ENCODE measurements around the gene TFEB. TPM values are rescaled to one million over a fixed set of nuclear protein-coding genes. Genes with fewer than 3 reads are reported as not detected.
A peak's percentile ranks its signal among the peaks of the same experiment; 100 is the strongest.

TFEB gene
- total and polyA plus RNA-seq, 2 of the 8 experiments (the other 6 are each of a cell fraction or from before 2014, with no cell fraction given), result 2.3 to 6.7 TPM

DNA sequence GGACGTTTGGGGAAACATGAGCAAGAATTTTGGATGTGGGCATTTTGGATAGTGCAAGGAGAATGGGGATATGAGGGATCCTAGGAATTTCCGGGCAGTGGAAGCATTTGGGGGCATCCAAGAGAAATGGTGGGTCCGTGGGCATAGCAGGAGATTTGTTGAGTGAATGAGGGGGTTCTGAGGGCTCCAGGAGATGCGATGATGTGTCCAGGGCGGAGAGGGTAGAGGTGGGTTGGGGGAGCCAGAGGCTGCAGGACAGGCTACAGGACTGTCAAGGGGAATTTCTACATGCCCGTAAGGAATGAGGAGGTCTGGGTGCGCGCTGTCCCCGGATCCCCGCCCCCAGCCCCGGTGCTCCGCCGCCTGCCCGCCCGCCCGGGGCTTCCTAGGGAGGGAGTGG lies 43.9 kb upstream of the TFEB start:
- no peak for FAIRE-seq
- POLR2A ChIA-PET (ENCODE audit: partially characterized antibody), result interaction anchor here (1.0 kb wide), 1 partner anchor 45 kb away, joined by 3 read pairs; no protein-coding TSS in a partner anchor

More for the DNA sequence above, 43.9 kb upstream of the TFEB start:
- peak overlapping the region; percentile 55 to 85 (median 64) for H3K4me3 ChIP-seq (ENCODE audit: extremely low read depth in 1 of 4, insufficient read depth in 2 of 4, low read depth in 3 of 4, low read length in 4 of 4)
- H2BK5ac ChIP-seq (ENCODE audit: low read depth, low read length), result no peak overlapping the region
- H3K14ac ChIP-seq (ENCODE audit: insufficient read length), result no peak overlapping the region
- H3K9ac ChIP-seq (replicated peaks in 1 of 4; ENCODE audit: extremely low read depth in 1 of 4, low read depth in 3 of 4, low read length in 3 of 4), result peak overlapping the region in 1 of 4 experiments; percentile 57; a peak in 1 of 7 replicates
- no peak overlapping the region for H3K18ac ChIP-seq (ENCODE audit: extremely low read depth, low read length)
- no peak overlapping the region for H3K56ac ChIP-seq (replicated peaks; ENCODE audit: insufficient read length, low read depth, low read length)
- H3K27ac ChIP-seq (ENCODE audit: low read depth, low read length), result no peak overlapping the region
- no peaks in the 10 kb centered on the region; a peak in 1 of 8 replicates for H3K36me3 ChIP-seq (ENCODE audit: control insufficient read depth in 2 of 4, insufficient read depth in 4 of 4, low read length in 3 of 4)
- no peak overlapping the region for H4K5ac ChIP-seq (ENCODE audit: insufficient read length, low read depth, low read length)
- no peak overlapping the region for H2BK12ac ChIP-seq (ENCODE audit: low read depth, low read length)
- no peak overlapping the region for H4K91ac ChIP-seq (replicated peaks; ENCODE audit: insufficient read length, low read length)
- H3K4me2 ChIP-seq (ENCODE audit: insufficient read depth in 1 of 2, low read depth in 2 of 2, low read length in 2 of 2), result peak overlapping the region; percentile 74 to 76
- no peak overlapping the region for H2BK20ac ChIP-seq (ENCODE audit: low read length)
- peaks cover 8% of the 10 kb centered on the region for H3K23me2 ChIP-seq (ENCODE audit: low read depth, low read length)
- H3K79me1 ChIP-seq (ENCODE audit: low read depth, low read length), result no peaks in the 10 kb centered on the region
- no peak overlapping the region for H3K23ac ChIP-seq (ENCODE audit: insufficient read length)
- H2BK15ac ChIP-seq (ENCODE audit: low read length), result no peak overlapping the region
- DNase-seq (ENCODE audit: low read depth in 1 of 2, low spot score in 2 of 2), result no peak
- peaks cover 2 to 7% (median 5%) of the 10 kb centered on the region in 4 experiments; a peak in 4 of 7 replicates for H3K4me1 ChIP-seq (replicated peaks in 1 of 4; ENCODE audit: control insufficient read depth in 3 of 4, insufficient read depth in 4 of 4, low read length in 3 of 4)
- CTCF ChIA-PET (ENCODE audit: partially characterized antibody), result no interaction called here
- no peak overlapping the region for H2AFZ ChIP-seq (ENCODE audit: low read length)
- H4K8ac ChIP-seq (ENCODE audit: extremely low read depth, insufficient read depth, low read length), result no peak overlapping the region; the same call in 1 of the 2 replicates
- no peaks in the 10 kb centered on the region for H3K9me3 ChIP-seq (ENCODE audit: insufficient read depth in 2 of 2, low read depth in 1 of 2, low read length in 1 of 2)
- 5% methylated on average over 5 of the region's 16 CpGs; no CpG with 5 or more reads in 1 of the 2 experiments for WGBS, 2 experiments (ENCODE audit: extremely low coverage in 1 of 2, insufficient coverage in 1 of 2, insufficient read length in 1 of 2, insufficient replicate concordance in 2 of 2, low coverage in 1 of 2, low lambda C conversion rate in 2 of 2, missing lambda C conversion rate in 1 of 2)
- TF ChIP-seq EP300 (IDR thresholded peaks at IDR 0.05; ENCODE audit: borderline replicate concordance in 1 of 2, low read depth in 2 of 2, low read length in 2 of 2) (no peak), TCF12 (IDR thresholded peaks at IDR 0.05; ENCODE audit: low read depth, low read length) (no peak), RNF2 (IDR thresholded peaks at IDR 0.05; ENCODE audit: borderline replicate concordance, low read depth, low read length, missing control alignments, poor library complexity, severe bottlenecking) (no peak), SUZ12 (IDR thresholded peaks at IDR 0.05; ENCODE audit: low read length) (no peak)
- TF ChIP-seq, protein P1, sequence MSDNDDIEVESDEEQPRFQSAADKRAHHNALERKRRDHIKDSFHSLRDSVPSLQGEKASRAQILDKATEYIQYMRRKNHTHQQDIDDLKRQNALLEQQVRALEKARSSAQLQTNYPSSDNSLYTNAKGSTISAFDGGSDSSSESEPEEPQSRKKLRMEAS (IDR thresholded peaks at IDR 0.05), result no peak
- H3K4ac ChIP-seq (replicated peaks; ENCODE audit: insufficient read length, low read depth, low read length), result no peak overlapping the region
- H3K79me2 ChIP-seq (ENCODE audit: control insufficient read depth in 1 of 2, insufficient read depth in 2 of 2, low read length in 2 of 2), result no peaks in the 10 kb centered on the region
- H2AK5ac ChIP-seq (ENCODE audit: low read depth, low read length), result no peak overlapping the region
- no peak overlapping the region for H2BK120ac ChIP-seq (replicated peaks; ENCODE audit: low read depth, low read length)
- H3K27me3 ChIP-seq (replicated peaks in 1 of 4; ENCODE audit: control insufficient read depth in 3 of 4, extremely low read depth in 1 of 4, insufficient read depth in 3 of 4, low read length in 3 of 4), result peaks cover 2 to 24% (median 11%) of the 10 kb centered on the region in 4 experiments; a peak in 6 of 7 replicates
- peaks cover 0 to 3% of the 10 kb centered on the region in 2 experiments for H4K20me1 ChIP-seq (replicated peaks in 1 of 2; ENCODE audit: control insufficient read depth in 1 of 2, insufficient read depth in 2 of 2, low read length in 2 of 2)
